Hepatocyte (in vitro differentiated cells): ENCODE data around the gene CDC34. TPM values are rescaled to one million over a fixed set of nuclear protein-coding genes. Genes with fewer than 3 reads are reported as not detected.

Experiments
- DNase-seq: peaks from one replicate; pipeline ENCODE4 v3.0.0-alpha.2; 2016; ENCODE audit warnings: low spot score
- H2AFZ ChIP-seq: fragments of 200-600 bp; sonication (generic); 2 replicates; pipeline ENCODE4 v1.6.0; 2016; ENCODE audit warnings: antibody characterized with exemption, mild to moderate bottlenecking
- H3K27ac ChIP-seq: fragments of 200-600 bp; sonication (generic); 2 replicates; pipeline ENCODE4 v1.5.1; 2016; ENCODE audit warnings: mild to moderate bottlenecking
- H3K27me3 ChIP-seq: fragments of 200-600 bp; sonication (generic); 2 replicates; pipeline ENCODE4 v1.6.1; 2016
- H3K36me3 ChIP-seq: fragments of 200-600 bp; sonication (generic); replicated peaks from 2 replicates; pipeline ENCODE4 v1.5.1; 2016; ENCODE audit warnings: low read depth; ENCODE audit not compliant: insufficient read depth
- H3K4me1 ChIP-seq: fragments of 200-600 bp; sonication (generic); 2 replicates; pipeline ENCODE4 v1.5.1; 2016; ENCODE audit warnings: mild to moderate bottlenecking, moderate library complexity; ENCODE audit not compliant: insufficient read depth
- H3K4me2 ChIP-seq: fragments of 200-600 bp; sonication (generic); 2 replicates; pipeline ENCODE4 v1.6.0; 2016
- H3K4me3 ChIP-seq: fragments of 200-600 bp; sonication (generic); 2 replicates; pipeline ENCODE4 v1.5.1; 2016; ENCODE audit warnings: mild to moderate bottlenecking
- H3K79me2 ChIP-seq: fragments of 200-600 bp; sonication (generic); 2 replicates; pipeline ENCODE4 v1.6.0; 2017; ENCODE audit warnings: mild to moderate bottlenecking
- H3K9me2 ChIP-seq: fragments of 200-600 bp; sonication (generic); replicated peaks from 2 replicates; pipeline ENCODE4 v1.6.0; 2017; ENCODE audit warnings: mild to moderate bottlenecking; ENCODE audit not compliant: insufficient read depth
- H3K9me3 ChIP-seq: fragments of 200-600 bp; sonication (generic); 2 replicates; pipeline ENCODE4 v1.5.1; 2016; ENCODE audit warnings: low read depth, mild to moderate bottlenecking
- H4K20me1 ChIP-seq: fragments of 200-600 bp; sonication (generic); 2 replicates; pipeline ENCODE4 v1.6.0; 2016; ENCODE audit warnings: mild to moderate bottlenecking; ENCODE audit not compliant: insufficient read depth, poor library complexity, severe bottlenecking
- CTCF ChIP-seq: fragments of 200-600 bp; sonication (generic); IDR thresholded peaks from 2 replicates; pipeline ENCODE4 v1.5.1; 2016; ENCODE audit warnings: antibody characterized with exemption, mild to moderate bottlenecking; ENCODE audit not compliant: poor library complexity
- EZH2 ChIP-seq: fragments of 200-600 bp; sonication (generic); IDR thresholded peaks from 2 replicates; pipeline ENCODE4 v1.6.1; 2016; ENCODE audit warnings: antibody characterized with exemption, mild to moderate bottlenecking, borderline replicate concordance
- EZH2phosphoT487 ChIP-seq: fragments of 200-600 bp; sonication (generic); IDR thresholded peaks from one replicate; pipeline ENCODE4 v1.6.1; 2018; ENCODE audit warnings: antibody characterized with exemption, mild to moderate bottlenecking, low read depth, moderate library complexity; ENCODE audit not compliant: unreplicated experiment, severe bottlenecking
- WGBS: methylation state at CpG from one replicate; pipeline ENCODE4 v1.1.6; 2016; ENCODE audit warnings: low lambda C conversion rate; ENCODE audit errors: missing lambda C conversion rate; 5-methylcytosine and 5-hydroxymethylcytosine counted together
- polyA plus RNA-seq: library from polyadenylated mRNA; unstranded; fragments of >200 nt; fragmentation: Nextera tagmentation; extraction: Ambion mirVana; gene quantifications from 2 replicates; pipeline ENCODE4 v1.2.1, GENCODE V29; 2016
- total RNA-seq: library from RNA; depleted of rRNA; stranded (reverse); fragments of >200 nt; gene quantifications from 2 replicates; pipeline ENCODE4 v1.2.3, GENCODE V29; 2014

CDC34 gene
- total and polyA plus RNA-seq, 2 experiments from 2014 or later = 105 to 196 TPM

GRCh38 chr19:554817-555216, 23.3 kb downstream of the CDC34 start:
- Histone ChIP-seq H3K4me2 (no peak overlapping the region), H3K27me3 (no peaks in the 10 kb centered on the region), H3K9me2 (no peaks in the 10 kb centered on the region), H3K36me3 (no peaks in the 10 kb centered on the region), H2AFZ (no peak overlapping the region), H3K79me2 (no peaks in the 10 kb centered on the region), H3K9me3 (no peaks in the 10 kb centered on the region), H3K4me3 (no peak overlapping the region), H3K27ac (no peak overlapping the region), H4K20me1 (no peaks in the 10 kb centered on the region), H3K4me1 (peaks cover 12% of the 10 kb centered on the region)
- no peak for DNase-seq
- TF ChIP-seq CTCF = no peak
- no peak for TF ChIP-seq EZH2
- TF ChIP-seq EZH2phosphoT487 = no peak
- WGBS = 89% methylated on average over 20 of the region's 20 CpGs

GRCh38 chr19:555474-555808, 23.9 kb downstream of the CDC34 start:
- Histone ChIP-seq H3K4me3 (no peak overlapping the region), H3K27ac (no peak overlapping the region)
- 93% methylated on average over 13 of the region's 14 CpGs for WGBS

GRCh38 chr19:556611-557382, 25.2 kb downstream of the CDC34 start:
- DNase-seq = no peak
- H3K27me3 ChIP-seq = no peaks in the 10 kb centered on the region
- 84% methylated on average over 30 of the region's 31 CpGs for WGBS
- no peaks in the 10 kb centered on the region for H3K9me3 ChIP-seq
- H3K4me1 ChIP-seq = peaks cover 12% of the 10 kb centered on the region
- no peak overlapping the region for H3K4me3 ChIP-seq
- H3K27ac ChIP-seq = no peak overlapping the region
- no peaks in the 10 kb centered on the region for H4K20me1 ChIP-seq
- H3K36me3 ChIP-seq = no peaks in the 10 kb centered on the region
- H3K79me2 ChIP-seq = no peaks in the 10 kb centered on the region
- H2AFZ ChIP-seq = no peak overlapping the region
- no peaks in the 10 kb centered on the region for H3K9me2 ChIP-seq
- no peak for TF ChIP-seq EZH2
- TF ChIP-seq CTCF = no peak
- TF ChIP-seq EZH2phosphoT487 = no peak
- no peak overlapping the region for H3K4me2 ChIP-seq

More at GRCh38 chr19:555474-555808, 23.9 kb downstream of the CDC34 start:
- Histone ChIP-seq H3K79me2 (no peaks in the 10 kb centered on the region), H4K20me1 (no peaks in the 10 kb centered on the region), H3K4me1 (peaks cover 12% of the 10 kb centered on the region), H3K27me3 (no peaks in the 10 kb centered on the region), H3K9me2 (no peaks in the 10 kb centered on the region), H3K9me3 (no peaks in the 10 kb centered on the region), H3K36me3 (no peaks in the 10 kb centered on the region), H3K4me2 (no peak overlapping the region), H2AFZ (no peak overlapping the region)
- DNase-seq = no peak
- TF ChIP-seq EZH2 (no peak), EZH2phosphoT487 (no peak), CTCF (no peak)
